ENCODE data around the gene MAPK8IP1. TPM values are rescaled to one million over a fixed set of nuclear protein-coding genes. Genes with fewer than 3 reads are reported as not detected.

The MAPK8IP1 gene
- total RNA-seq, 1 experiment from 2014 or later = 2.2 TPM

DNA sequence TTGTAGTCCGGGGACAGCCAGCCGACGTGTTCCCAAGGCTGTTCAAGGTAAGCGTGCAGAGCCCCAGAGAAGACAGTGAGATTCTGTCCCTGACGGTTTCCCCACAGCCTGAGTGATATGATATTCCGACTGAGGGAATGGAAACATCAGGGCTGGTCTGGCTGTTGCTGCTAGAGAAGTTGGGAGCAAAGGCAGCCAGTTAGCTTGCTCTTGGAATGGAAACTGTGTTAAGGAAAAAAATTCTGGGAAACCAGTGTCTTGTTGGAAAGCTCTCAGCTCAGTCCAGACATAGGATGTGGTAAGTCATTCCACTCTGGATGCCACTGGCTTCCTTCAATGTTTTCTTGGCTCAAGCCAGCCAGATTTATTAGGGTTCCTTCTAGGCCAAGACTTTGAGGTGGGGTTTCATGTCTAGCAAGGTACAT lies 29.4 kb upstream of the MAPK8IP1 start:
- Mint-ChIP-seq H3K27me3 (ENCODE audit: insufficient read depth, unreplicated experiment) (no peaks in the 10 kb centered on the region), H3K4me1 (ENCODE audit: insufficient read depth, unreplicated experiment) (peaks cover 19% of the 10 kb centered on the region), H3K9me3 (ENCODE audit: unreplicated experiment) (no peaks in the 10 kb centered on the region), H3K36me3 (ENCODE audit: insufficient read depth, unreplicated experiment) (peaks cover 27% of the 10 kb centered on the region), H3K4me3 (ENCODE audit: unreplicated experiment) (no peak overlapping the region), H3K27ac (ENCODE audit: low read depth, unreplicated experiment) (no peak overlapping the region)
- CTCF ChIA-PET = no interaction called here
- intact Hi-C loops (cut with micrococcal nuclease) = no loop called here
- TF ChIP-seq, protein P1, sequence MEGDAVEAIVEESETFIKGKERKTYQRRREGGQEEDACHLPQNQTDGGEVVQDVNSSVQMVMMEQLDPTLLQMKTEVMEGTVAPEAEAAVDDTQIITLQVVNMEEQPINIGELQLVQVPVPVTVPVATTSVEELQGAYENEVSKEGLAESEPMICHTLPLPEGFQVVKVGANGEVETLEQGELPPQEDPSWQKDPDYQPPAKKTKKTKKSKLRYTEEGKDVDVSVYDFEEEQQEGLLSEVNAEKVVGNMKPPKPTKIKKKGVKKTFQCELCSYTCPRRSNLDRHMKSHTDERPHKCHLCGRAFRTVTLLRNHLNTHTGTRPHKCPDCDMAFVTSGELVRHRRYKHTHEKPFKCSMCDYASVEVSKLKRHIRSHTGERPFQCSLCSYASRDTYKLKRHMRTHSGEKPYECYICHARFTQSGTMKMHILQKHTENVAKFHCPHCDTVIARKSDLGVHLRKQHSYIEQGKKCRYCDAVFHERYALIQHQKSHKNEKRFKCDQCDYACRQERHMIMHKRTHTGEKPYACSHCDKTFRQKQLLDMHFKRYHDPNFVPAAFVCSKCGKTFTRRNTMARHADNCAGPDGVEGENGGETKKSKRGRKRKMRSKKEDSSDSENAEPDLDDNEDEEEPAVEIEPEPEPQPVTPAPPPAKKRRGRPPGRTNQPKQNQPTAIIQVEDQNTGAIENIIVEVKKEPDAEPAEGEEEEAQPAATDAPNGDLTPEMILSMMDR (IDR thresholded peaks at IDR 0.05; ENCODE audit: unreplicated experiment) = no peak
- no peak for DNase-seq (ENCODE audit: unreplicated experiment)
- BruUV-seq (replicated peaks) = no TSS peak
- POLR2A ChIA-PET = interaction anchor here (3.1 kb wide), 1 partner anchor 8 kb away, joined by 18 read pairs; the partner anchor contains the start of gene CRY2

DNA sequence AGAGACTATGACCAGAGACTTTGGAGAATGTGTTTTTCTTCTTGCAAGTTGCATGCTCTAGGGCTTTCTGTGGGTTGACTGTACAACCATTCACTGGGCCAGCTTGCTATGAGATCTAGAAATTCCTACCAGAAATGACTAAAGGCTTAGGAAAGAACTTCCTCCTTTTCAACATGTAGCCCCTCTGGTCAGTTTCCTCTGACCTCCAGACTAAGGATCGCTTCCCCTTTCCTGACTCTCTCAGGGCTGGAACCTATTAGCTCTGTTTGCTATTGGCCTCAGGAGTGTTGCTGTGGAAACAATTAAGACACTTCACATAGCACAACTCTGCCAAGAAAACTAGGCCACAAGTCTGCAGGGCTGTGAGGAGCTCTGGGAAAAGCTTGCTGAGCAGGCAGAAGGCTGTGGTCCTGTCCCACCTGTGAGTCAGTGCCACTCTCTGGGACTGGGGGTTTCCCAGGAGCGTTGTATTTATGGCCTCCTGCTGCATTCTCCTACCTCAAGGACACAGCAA lies 27.4 kb upstream of the MAPK8IP1 start:
- POLR2A ChIA-PET = interaction anchor here (0.7 to 4.1 kb wide), 4 partner anchors 10 to 15 kb away, joined by 3 to 18 read pairs (median 10); partner anchors contain the start of gene CRY2
- H3K27me3 Mint-ChIP-seq (ENCODE audit: insufficient read depth, unreplicated experiment) = no peaks in the 10 kb centered on the region
- H3K4me3 Mint-ChIP-seq (ENCODE audit: unreplicated experiment) = no peak overlapping the region
- DNase-seq (ENCODE audit: unreplicated experiment) = no peak
- no peaks in the 10 kb centered on the region for H3K9me3 Mint-ChIP-seq (ENCODE audit: unreplicated experiment)
- intact Hi-C loops (cut with micrococcal nuclease) = no loop called here
- no peak overlapping the region for H3K27ac Mint-ChIP-seq (ENCODE audit: low read depth, unreplicated experiment)
- TF ChIP-seq, protein P1 (IDR thresholded peaks at IDR 0.05; ENCODE audit: unreplicated experiment) = no peak
- H3K4me1 Mint-ChIP-seq (ENCODE audit: insufficient read depth, unreplicated experiment) = peaks cover 19% of the 10 kb centered on the region
- BruUV-seq (replicated peaks) = no TSS peak
- H3K36me3 Mint-ChIP-seq (ENCODE audit: insufficient read depth, unreplicated experiment) = peaks cover 45% of the 10 kb centered on the region
- CTCF ChIA-PET = interaction anchor here (1.1 to 2.1 kb wide), 2 partner anchors 15 to 149 kb away, joined by 3 to 5 read pairs; no protein-coding TSS in a partner anchor

DNA sequence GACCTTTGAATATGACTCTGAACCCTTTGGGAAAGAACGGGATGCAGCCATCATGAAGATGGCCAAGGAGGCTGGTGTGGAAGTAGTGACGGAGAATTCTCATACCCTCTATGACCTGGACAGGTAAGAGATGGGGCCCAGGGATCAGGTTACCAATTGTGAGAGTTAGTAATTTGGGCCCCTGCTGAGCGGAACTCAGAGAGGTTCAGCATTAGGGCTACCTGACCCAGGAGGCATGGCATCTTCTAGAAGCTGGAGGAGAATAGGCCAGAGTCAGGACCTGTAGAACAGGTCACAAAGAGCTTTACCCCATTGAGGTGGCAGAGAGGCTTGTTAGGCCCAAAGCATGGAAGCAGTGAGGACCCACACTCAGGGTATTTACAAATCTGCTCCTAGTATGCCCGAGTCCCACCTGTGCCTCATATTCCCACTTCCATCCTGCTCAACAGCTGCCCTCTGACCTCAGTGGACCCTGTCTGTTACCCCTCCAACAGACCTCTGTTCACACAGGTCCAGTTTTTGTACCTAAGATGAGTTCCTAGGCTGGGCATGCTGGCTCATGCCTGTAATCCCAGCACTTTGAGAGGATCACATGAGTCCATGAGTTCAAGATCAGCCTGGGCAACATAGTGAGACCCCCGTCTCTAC lies 26.6 kb upstream of the MAPK8IP1 start:
- H3K27ac Mint-ChIP-seq (ENCODE audit: low read depth, unreplicated experiment) = no peak overlapping the region
- CTCF ChIA-PET = interaction anchor here (0.6 to 4.4 kb wide), 5 partner anchors 12 to 449 kb away, joined by 3 to 23 read pairs (median 4); partner anchors contain the start of gene CRY2

More for the DNA sequence above, 26.6 kb upstream of the MAPK8IP1 start:
- H3K27me3 Mint-ChIP-seq (ENCODE audit: insufficient read depth, unreplicated experiment) = no peaks in the 10 kb centered on the region
- POLR2A ChIA-PET = interaction anchor here (0.7 to 4.1 kb wide), 8 partner anchors 9 to 59 kb away, joined by 3 to 24 read pairs (median 8); partner anchors contain the start of genes CRY2 and PEX16
- no peak for DNase-seq (ENCODE audit: unreplicated experiment)
- TF ChIP-seq, protein P1 (IDR thresholded peaks at IDR 0.05; ENCODE audit: unreplicated experiment) = no peak
- H3K36me3 Mint-ChIP-seq (ENCODE audit: insufficient read depth, unreplicated experiment) = peaks cover 54% of the 10 kb centered on the region
- no peaks in the 10 kb centered on the region for H3K9me3 Mint-ChIP-seq (ENCODE audit: unreplicated experiment)
- H3K4me1 Mint-ChIP-seq (ENCODE audit: insufficient read depth, unreplicated experiment) = peaks cover 19% of the 10 kb centered on the region
- intact Hi-C loops (cut with micrococcal nuclease) = loop anchor here (1.0 kb wide), 1 partner anchor 12 kb away; the partner anchor contains the start of gene CRY2
- H3K4me3 Mint-ChIP-seq (ENCODE audit: unreplicated experiment) = no peak overlapping the region
- no TSS peak for BruUV-seq (replicated peaks)
